HG02623 (cell line): ENCODE results near the gene RBMS1.

ENCODE experiments used
- ATAC-seq: cut with Tn5 transposase; IDR thresholded peaks from one replicate; pipeline ENCODE4 v1.9.1; 2021; ENCODE audit warnings: moderate library complexity; ENCODE audit not compliant: unreplicated experiment

Gene RBMS1

DNA sequence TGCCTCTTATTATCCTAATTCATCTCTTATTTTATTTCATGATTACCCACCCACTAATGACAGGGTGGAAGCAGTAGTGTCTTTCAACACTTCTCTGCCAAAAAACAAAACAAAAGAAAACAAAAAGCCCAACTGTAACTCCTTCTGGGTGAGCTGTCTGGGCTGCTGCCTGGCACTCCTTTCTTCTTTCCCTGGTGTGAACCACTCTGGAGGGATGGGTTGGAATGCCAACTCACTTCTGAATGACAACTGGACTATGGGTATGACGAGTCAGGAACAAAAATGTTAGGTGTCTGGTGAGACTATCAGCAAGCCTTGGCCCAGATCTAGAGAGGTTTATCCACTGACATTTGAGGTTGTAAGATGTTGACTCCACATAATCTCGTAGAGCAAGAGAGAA is 205.3 kb downstream of the RBMS1 start:
- ATAC-seq: no peak

GRCh38 chr2:160287476-160287875 is 206.1 kb downstream of the RBMS1 start:
- ATAC-seq: no peak

DNA sequence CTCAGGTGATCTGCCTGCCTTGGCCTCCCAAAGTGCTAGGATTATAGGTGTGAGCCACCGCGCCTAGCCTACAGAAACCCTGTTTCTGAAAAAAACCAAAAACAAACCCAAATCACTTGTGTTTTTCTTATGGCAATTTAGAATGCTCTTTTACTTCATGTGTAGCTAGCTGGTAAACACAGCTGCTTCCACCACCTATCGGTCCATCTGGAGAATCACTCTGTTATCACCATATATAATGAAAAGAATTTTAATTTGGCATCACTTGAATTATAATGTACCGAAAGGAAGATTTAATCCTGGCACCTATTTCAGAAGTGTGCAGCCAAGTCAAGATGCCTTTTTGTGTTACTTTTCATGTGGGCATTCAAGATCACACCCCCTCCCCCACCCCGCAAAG is 207.1 kb downstream of the RBMS1 start:
- ATAC-seq: no peak

- no peak for ATAC-seq
Measured at GRCh38 chr2:160283675-160284074, 209.9 kb downstream of the RBMS1 start.

DNA sequence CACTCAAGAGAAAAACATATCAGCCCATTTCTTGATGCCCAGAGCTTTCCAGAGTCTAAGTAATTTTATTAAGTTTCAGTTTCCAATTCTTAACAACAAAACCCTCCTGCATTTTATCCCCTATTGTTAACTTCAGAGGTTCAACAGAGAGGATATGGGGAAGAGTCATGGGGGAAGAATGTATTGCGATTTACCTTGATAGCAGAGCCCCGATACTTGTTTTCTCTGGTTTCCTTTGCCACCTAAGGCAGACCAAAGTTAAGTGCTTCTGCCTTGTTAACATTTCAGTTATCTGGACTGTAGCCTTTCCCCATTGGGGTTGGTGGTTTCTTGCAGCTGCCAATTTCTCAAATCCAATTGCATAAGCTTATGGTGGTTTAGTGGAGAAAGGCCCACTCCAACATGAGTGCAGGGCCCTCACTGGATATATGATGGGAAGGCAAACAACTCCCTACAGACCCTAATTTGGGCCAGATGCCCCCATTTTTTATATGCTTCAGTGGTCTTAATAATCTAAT is 211.5 kb downstream of the RBMS1 start:
- no peak for ATAC-seq

DNA sequence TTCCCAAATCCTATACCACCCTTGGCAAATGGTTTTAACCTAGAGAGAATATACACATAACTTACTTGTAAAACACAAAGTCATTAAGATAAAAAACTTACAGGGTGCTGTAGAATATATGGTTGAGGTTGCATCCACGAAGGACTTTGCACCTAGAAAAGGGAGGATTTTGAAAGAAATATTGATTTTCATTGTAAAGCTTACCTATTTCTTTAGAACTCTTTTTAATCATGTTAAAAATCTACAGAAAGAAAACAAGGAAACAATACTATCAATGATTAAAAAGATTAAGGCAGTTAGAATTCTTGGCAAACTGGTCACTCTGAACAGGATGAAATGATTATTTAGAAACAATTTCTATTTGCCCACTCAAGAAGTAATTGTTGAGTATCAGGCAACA is 212.4 kb downstream of the RBMS1 start:
- ATAC-seq: no peak

- no peak for ATAC-seq
Measured at GRCh38 chr2:160279813-160280465, 213.7 kb downstream of the RBMS1 start.

DNA sequence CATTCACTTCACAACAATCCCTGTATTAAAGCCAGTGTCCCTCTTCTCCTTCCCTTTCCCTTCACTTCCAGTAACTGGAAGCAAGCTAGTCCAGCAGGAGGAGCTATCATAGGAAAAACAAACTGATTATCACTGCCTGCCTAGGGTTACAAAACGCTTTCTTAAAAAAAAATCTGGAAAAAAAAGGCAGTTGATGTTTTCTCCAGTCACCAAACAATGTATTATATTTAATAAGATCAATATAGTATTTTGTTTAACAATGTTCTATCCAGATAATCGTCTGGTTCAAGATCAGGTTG is 214.8 kb downstream of the RBMS1 start:
- no peak for ATAC-seq

GRCh38 chr2:160278101-160278878 is 215.3 kb downstream of the RBMS1 start:
- peak; percentile 80 for ATAC-seq

- ATAC-seq: no peak
Measured at GRCh38 chr2:160277151-160277550, 216.5 kb downstream of the RBMS1 start.

DNA sequence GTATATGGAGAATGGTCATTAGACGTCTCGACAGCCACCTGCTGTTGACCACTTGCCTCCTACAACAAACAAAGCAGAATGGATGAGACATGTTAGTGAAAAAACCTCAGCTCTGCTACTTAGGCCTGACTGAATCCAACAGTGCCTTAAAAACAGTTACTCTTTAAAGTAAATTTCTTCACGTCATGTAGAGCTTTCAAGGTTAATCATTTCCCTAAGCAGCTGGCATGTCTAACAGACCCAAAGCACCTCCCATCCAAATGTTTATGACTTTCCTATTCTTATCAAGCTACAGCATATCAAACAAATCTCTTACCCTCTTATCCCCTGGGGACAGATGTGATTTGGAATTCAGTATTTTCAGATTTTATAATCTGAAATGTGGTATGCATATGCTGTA is 218.0 kb downstream of the RBMS1 start:
- ATAC-seq: no peak

DNA sequence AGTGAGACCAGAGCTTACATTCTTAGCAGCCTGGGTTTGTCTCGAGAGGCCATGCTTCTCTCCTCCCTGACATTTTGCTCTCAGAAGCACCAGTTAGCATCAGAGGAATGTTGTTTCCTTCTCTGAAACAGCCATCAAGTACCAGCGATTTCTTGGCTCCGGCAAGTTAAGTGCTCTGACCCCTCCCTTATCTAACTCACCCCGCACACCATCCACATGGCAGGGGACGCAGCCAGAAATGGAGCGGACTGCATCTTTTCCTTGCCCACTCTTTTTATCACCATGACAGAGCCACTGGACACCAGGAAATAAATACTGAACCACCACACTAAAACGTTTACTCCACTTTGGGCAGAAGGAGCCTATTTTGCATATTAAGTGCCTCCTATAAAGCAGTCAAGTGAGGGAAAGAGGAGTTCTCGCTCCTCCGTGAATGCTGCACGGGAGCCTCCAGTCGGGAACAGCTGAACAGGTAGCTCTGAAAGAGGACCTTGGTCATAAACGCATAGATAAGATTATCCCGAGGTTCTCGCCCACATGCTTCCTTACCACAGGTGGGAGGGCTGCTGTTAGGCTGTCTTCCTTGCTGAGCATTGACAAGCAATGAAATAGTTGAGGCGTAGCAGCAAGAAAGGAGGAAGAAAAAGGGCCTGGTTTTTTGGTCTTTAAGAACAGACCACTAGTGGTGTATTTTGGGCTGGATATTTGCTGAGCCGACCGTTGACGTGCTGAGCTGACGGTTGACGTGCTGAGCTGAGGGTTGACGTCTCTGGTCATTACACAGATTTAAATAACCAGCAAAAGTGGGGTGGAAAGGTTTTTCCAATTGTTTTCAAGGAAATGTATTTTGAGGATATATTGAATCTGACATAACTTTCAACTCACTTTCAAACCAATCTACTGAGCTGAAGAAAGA is 222.2 kb downstream of the RBMS1 start:
- no peak for ATAC-seq

GRCh38 chr2:160270571-160271113 is 223.0 kb downstream of the RBMS1 start:
- no peak for ATAC-seq

- peak; percentile 91 for ATAC-seq
Measured at GRCh38 chr2:160269803-160270570, 223.6 kb downstream of the RBMS1 start.

DNA sequence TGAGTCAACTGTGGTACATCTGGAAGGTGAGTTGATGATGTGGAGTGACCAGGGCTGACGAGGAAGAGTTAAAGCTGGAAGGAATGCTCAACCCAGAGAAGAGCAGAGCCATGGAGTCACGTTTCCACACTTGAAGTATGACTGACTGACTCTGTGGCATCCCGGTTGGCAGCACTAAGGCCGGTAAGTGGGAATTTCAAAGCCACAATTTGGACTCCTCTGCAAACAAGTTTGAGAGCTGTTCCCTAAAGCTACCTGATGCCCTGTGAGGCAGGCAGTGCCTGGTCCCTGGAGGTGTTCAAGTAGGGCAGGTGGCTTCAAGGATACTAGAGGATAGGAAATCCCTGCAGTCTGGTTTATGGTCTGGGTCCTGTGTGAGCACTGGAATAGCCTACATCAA is 224.2 kb downstream of the RBMS1 start:
- peak; percentile 6 for ATAC-seq

DNA sequence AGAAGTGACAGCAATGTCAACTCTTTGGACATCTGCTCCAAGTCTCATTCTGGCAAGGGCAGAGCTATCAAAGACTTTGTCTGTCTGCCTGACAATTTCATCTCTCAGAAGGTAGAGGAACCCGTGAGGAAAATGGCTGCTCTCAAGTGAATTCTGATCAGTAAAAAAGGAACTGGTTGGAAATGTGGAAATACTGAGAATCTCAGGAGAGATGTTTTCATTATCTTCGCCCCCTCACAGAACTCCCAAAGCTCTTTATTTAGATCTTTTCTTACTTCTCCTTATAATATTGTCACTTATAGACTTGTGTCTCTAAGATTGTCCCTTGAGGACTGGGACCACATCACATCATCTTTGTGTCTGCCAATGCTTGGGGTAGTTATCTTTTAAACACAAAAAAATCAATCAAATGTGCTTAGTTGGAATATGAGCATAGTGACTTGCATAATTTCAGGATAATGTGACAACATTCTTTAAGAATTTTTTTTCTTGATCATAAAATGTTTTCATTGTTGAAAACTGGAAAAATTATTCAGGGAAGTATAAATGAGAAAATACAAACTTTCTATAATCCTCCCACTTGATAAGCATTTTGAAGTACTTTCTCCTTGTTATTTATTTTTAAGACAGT is 225.3 kb downstream of the RBMS1 start:
- ATAC-seq: no peak

DNA sequence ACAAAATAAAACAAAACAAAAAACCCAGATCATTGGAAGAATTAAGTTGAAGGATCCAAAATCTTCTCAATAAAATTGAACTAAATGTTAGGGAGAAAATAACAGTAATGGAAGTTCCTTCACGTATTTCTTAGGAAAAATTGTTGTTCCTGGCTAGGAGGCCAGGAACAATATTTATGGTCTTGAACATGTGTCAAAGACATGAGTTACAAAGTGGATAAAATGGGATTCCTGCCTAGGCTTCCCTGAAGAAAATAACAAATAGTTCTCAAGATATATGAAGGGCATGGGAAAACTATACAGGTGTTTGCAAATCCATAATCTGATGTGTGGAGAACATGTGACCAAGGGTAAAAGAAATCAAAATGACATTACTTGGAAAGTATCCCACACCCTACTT is 225.9 kb downstream of the RBMS1 start:
- ATAC-seq: no peak

GRCh38 chr2:160267022-160267421 is 226.6 kb downstream of the RBMS1 start:
- ATAC-seq: no peak

DNA sequence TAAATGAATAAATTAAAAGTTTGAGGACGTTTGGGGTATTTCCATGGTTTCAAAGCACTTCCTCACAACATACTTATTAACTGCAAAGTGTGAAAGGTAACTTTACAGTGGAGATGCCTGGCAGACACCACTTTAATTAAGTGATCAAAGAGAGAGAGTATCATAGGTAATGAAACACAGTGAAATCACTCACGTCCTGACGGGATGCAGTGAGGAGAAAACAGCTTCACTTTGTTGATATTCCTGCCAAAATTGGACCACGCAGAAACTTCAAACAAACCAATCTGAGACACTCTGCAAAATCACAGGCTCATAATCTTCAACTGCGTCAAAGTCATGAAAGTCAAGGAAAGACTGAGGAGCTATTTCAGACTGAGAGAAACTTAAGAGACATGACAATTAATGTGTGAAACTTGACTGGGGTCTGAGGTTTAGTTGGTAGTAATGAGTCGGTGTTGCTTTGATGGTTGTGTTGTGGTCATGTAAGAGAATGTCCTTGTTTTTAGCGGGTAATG is 227.5 kb downstream of the RBMS1 start:
- ATAC-seq: no peak

- ATAC-seq: no peak
Measured at GRCh38 chr2:160264308-160264707, 229.3 kb downstream of the RBMS1 start.
